DOHH2 (cell line): ENCODE results near the gene PBRM1.

Experiments
- H3F3A ChIP-seq: fragments of 200-600 bp; sonication (generic), shearing (Covaris generic); 2 replicates; pipeline ENCODE4 v1.6.0; 2016; ENCODE audit warnings: antibody characterized with exemption, mild to moderate bottlenecking; ENCODE audit not compliant: control insufficient read depth, insufficient read depth
- H3K27ac ChIP-seq: fragments of 200-600 bp; sonication (generic); 2 replicates; pipeline ENCODE4 v1.5.1; 2014; ENCODE audit warnings: low read depth, mild to moderate bottlenecking, low read length, moderate library complexity
- H3K27me3 ChIP-seq: fragments of 200-600 bp; sonication (generic); 2 replicates; pipeline ENCODE4 v1.6.1; 2014; ENCODE audit warnings: mild to moderate bottlenecking, low read length, mixed read lengths; ENCODE audit not compliant: control insufficient read depth
- H3K36me3 ChIP-seq: fragments of 200-600 bp; sonication (generic); 2 replicates; pipeline ENCODE4 v1.6.1; 2014; ENCODE audit warnings: mild to moderate bottlenecking, low read length, moderate library complexity, mixed read lengths; ENCODE audit not compliant: control insufficient read depth
- H3K4me1 ChIP-seq: fragments of 200-600 bp; sonication (generic); 2 replicates; pipeline ENCODE4 v1.6.1; 2014; ENCODE audit warnings: mild to moderate bottlenecking, low read length, mixed read lengths; ENCODE audit not compliant: control insufficient read depth
- H3K4me2 ChIP-seq: fragments of 200-600 bp; sonication (generic); 2 replicates; pipeline ENCODE4 v1.6.0; 2014; ENCODE audit warnings: mild to moderate bottlenecking, low read length, moderate library complexity
- H3K4me3 ChIP-seq: fragments of 200-600 bp; sonication (generic); 2 replicates; pipeline ENCODE4 v1.5.1; 2014; ENCODE audit warnings: mild to moderate bottlenecking, low read length, mixed read lengths
- H3K79me2 ChIP-seq: fragments of 200-600 bp; sonication (generic); 2 replicates; pipeline ENCODE4 v1.6.1; 2014; ENCODE audit warnings: mild to moderate bottlenecking, low read length, mixed read lengths; ENCODE audit not compliant: control insufficient read depth
- H3K9me2 ChIP-seq: fragments of 200-600 bp; sonication (generic); replicated peaks from 2 replicates; pipeline ENCODE4 v1.6.1; 2014; ENCODE audit warnings: mild to moderate bottlenecking, low read length, mixed read lengths; ENCODE audit not compliant: control insufficient read depth
- H3K9me3 ChIP-seq: fragments of 200-600 bp; sonication (generic); 2 replicates; pipeline ENCODE4 v1.6.1; 2014; ENCODE audit warnings: antibody characterized with exemption, low read length, mixed read lengths; ENCODE audit not compliant: control insufficient read depth, insufficient read depth
- H4K20me1 ChIP-seq: fragments of 200-600 bp; sonication (generic); 2 replicates; pipeline ENCODE4 v1.6.0; 2014; ENCODE audit warnings: low read depth, mild to moderate bottlenecking, antibody characterized with exemption, low read length, moderate library complexity; ENCODE audit not compliant: control insufficient read depth, insufficient read depth
- CTCF ChIP-seq: fragments of 200-600 bp; sonication (generic); IDR thresholded peaks from one replicate; pipeline ENCODE4 v1.5.1; 2014; ENCODE audit warnings: antibody characterized with exemption, mild to moderate bottlenecking, low read depth, low read length; ENCODE audit not compliant: poor library complexity, severe bottlenecking
- EZH2phosphoT487 ChIP-seq: fragments of 200-600 bp; sonication (generic); IDR thresholded peaks from 2 replicates; pipeline ENCODE4 v1.6.1; 2017; ENCODE audit warnings: borderline replicate concordance, mild to moderate bottlenecking, antibody characterized with exemption, low read length, moderate library complexity, mixed read lengths

PBRM1 gene

GRCh38 chr3:52551118-52551517 is 134.6 kb downstream of the PBRM1 start:
- H3K27ac ChIP-seq = no peak overlapping the region

DNA sequence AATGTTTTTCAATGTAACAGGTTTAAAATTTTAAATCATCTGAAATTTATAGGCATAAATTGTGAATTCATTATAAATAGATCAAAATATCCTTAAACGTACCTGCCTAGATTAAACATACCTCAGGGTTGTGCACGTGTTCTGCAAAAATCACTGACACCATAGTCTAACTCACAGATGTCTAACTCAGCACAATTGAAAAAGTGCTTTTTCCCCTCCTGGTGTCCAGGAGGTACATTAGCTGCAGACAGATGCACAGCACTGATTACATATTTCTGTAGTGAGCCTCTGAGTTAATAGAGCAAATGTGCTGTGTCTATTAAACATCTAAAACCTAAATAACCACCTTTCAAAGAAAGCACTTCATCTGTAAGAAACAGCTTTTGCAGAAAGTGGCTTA is 138.6 kb downstream of the PBRM1 start:
- Histone ChIP-seq H3K4me2 (no peak overlapping the region), H3K4me1 (no peaks in the 10 kb centered on the region), H4K20me1 (no peaks in the 10 kb centered on the region), H3K36me3 (peaks cover 62% of the 10 kb centered on the region), H3K9me2 (no peaks in the 10 kb centered on the region), H3K4me3 (no peak overlapping the region), H3K27ac (no peak overlapping the region), H3K9me3 (no peaks in the 10 kb centered on the region), H3K79me2 (peaks cover 7% of the 10 kb centered on the region), H3F3A (peaks cover 15% of the 10 kb centered on the region; the same call in 1 of the 2 replicates), H3K27me3 (no peaks in the 10 kb centered on the region)
- TF ChIP-seq CTCF (no peak), EZH2phosphoT487 (no peak)

More at GRCh38 chr3:52551118-52551517, 134.6 kb downstream of the PBRM1 start:
- no peak for TF ChIP-seq CTCF
- TF ChIP-seq EZH2phosphoT487 = no peak
- H3K4me1 ChIP-seq = no peaks in the 10 kb centered on the region
- H3K4me2 ChIP-seq = no peak overlapping the region
- H4K20me1 ChIP-seq = 0 out of 2 replicates have a peak, but pooled peaks cover 3% of the 10 kb centered on the region
- no peaks in the 10 kb centered on the region for H3K79me2 ChIP-seq
- H3K9me2 ChIP-seq = no peaks in the 10 kb centered on the region
- H3K4me3 ChIP-seq = no peak overlapping the region
- H3K36me3 ChIP-seq = peaks cover 76% of the 10 kb centered on the region
- H3F3A ChIP-seq = peaks cover 18% of the 10 kb centered on the region; the same call in 1 of the 2 replicates
- no peaks in the 10 kb centered on the region for H3K27me3 ChIP-seq
- H3K9me3 ChIP-seq = no peaks in the 10 kb centered on the region

DNA sequence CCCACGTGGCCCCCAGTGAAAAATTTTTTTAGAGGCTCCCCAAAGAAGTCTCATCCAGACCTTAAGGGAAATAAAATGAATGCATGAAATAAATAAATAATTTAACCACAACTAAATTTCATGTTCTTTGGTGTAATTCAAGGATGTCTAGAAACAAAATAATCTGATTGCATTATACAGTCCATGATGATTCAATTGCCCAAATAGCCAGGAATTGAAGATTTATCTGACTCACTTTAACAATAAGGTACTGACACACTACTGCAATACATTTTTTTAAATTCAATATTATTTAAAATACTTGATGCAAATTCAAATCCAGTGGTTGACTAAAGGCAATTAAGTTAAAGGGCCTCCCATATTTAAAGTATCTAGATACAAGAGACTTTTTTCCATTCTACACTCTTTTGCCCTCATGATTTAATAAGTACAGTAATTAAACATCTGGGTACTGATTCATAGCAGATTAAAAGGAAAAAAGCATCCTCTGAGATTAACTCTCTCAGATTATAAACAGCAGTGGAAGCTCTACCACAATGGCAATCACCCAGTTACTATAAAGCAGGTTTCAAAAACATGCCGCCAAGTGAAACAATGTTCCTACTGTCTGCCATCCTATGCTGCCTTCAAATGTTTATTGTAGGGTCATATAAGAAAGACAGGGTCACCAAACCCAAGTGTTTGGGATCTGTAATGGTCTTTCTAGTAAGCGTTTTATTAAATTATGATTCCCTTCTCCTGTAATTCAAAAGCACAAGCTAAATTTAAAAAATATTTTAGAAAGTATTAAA is 139.4 kb downstream of the PBRM1 start:
- H3K27ac ChIP-seq = no peak overlapping the region
- peaks cover 15% of the 10 kb centered on the region; the same call in 1 of the 2 replicates for H3F3A ChIP-seq
- H3K36me3 ChIP-seq = peaks cover 62% of the 10 kb centered on the region
- H3K27me3 ChIP-seq = no peaks in the 10 kb centered on the region
- no peaks in the 10 kb centered on the region for H3K9me2 ChIP-seq
- no peak overlapping the region for H3K4me2 ChIP-seq
- no peaks in the 10 kb centered on the region for H3K4me1 ChIP-seq
- H3K9me3 ChIP-seq = no peaks in the 10 kb centered on the region
- TF ChIP-seq EZH2phosphoT487 = no peak
- TF ChIP-seq CTCF = no peak
- no peak overlapping the region for H3K4me3 ChIP-seq
- H3K79me2 ChIP-seq = peaks cover 15% of the 10 kb centered on the region
- no peaks in the 10 kb centered on the region for H4K20me1 ChIP-seq
